T1000 (cell line): Measurements from ENCODE around the gene CASZ1.

Experiments
- DNase-seq: peaks from one replicate; lab custom pipeline; 2025; ENCODE audit warnings: mixed read lengths; lab: John Stamatoyannopoulos, UW

CASZ1 gene

DNA sequence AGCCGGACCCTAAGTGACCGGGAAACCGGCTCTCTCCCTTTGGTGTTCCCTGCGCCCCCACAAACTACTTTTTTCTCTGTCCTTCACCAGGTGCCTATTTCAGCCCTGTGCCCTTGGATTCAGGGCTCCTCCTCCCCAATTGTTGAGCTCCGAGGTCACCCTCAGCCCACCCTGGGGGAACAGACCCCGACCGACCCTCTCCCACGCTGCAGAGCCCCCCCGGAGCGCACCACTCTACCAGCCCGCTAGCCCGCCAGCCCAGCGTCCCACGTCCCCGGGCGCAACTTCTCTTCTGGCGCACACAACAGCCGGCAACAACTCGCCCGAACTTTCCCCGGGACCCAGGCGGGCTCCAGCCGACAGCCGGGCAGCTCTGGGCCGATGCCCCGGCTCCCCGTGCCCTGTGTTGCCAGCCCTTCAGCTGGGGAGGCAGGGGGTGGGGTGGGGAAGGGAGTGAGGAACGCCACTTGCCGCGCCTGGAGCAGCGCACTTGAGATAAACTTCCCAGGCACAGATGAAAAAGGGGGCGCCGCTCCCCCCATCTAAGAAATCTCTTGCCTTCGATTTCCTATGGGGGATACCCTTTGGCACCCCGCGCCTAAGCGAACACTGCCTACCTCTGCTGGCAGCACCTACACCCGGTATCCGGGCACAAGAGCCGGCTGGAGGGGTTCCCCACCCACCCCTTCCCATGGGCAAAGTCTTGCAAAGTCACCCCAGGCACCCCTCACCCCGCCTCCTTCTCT lies 997 bp downstream of the CASZ1 start:
- no peak for DNase-seq

DNA sequence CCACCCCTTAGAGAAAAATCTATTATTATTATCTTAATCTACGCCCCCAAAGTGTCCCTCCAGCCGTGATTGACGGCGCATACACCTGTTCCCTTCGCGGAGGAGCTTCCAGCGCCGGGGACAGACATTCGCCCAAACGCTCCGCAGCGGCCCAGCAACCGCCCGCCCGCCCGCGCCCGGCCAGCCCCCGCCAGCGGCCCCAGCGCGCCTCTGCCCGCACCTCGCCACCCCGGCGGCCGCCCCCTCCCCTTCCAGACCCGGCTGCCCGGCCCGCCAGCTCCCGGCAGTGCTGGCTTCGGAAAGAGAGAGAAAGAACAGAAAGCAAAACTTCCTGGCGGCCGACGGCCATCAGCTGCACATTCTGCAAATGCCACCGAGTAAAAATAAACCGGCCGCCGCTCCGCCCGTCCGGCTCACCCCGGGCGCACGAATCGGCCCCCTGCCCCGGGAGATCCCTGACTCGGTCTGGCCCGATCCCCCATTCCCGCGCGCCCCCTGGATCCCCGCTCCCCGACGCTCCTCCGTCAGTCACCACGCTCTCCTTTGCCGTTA lies 1.6 kb downstream of the CASZ1 start:
- DNase-seq = no peak

DNA sequence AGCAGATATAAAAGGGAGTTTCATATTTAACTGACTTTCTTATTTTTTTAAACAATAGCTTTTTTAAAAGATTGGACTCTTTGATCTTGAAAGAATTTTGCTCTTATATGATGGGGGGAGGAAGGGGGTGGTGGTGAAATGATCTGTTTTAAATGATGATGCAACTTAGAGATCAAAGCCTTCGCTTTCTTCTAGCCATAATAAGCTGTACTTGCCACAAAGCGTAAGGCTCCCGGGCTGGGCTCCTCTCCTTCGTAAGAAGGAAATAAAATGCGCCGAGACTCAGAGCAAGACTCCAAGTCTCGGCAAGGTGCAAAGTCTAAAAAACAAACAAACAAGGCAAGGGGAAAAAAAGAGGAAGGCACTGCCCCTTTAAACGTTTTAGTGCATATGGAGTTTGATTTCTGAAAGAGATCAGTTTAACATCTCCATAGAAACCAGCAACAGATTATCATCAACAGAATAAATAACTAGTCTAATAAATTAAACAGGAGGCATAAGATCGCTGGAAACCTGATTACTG lies 3.3 kb downstream of the CASZ1 start:
- no peak for DNase-seq

DNA sequence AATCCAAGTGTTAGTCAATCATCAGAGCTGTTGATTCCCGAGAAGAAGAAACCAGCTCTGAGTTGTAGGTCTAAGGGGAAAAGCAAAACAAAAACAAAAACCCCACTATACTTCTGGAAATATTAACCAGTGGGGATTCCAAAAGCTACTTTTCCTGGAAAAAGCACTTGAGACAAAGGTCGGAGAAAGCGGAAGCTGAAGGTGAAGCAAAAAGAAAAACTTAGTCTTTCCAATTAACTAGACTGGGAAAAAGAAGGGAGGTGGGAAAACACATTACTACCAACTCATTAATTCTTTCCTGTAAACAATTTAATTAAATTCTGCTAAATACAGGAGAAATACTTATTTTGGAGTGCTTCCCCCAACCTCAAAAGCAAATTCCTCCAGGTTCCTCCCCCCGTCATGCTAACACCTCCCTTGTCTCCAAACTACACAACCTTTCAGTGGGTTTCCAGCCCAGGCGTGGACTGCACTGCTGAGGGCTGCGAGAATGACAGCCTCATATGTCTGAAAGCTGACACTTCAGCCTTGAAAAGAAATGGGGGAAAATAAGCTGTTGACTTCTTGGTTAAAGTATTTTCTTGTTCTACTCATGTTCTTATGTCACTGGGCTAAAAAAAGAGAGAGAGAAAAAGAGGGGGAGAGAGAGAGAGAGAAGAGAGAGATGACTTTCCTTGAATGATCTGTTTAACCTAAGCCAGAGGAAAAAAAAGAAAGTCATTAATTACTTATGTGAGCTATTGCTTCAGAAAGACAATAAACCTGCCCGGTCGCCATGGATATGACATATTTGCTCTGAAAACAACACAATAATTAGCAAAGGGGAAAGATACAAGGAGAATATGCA lies 5.1 kb downstream of the CASZ1 start:
- no peak for DNase-seq

DNA sequence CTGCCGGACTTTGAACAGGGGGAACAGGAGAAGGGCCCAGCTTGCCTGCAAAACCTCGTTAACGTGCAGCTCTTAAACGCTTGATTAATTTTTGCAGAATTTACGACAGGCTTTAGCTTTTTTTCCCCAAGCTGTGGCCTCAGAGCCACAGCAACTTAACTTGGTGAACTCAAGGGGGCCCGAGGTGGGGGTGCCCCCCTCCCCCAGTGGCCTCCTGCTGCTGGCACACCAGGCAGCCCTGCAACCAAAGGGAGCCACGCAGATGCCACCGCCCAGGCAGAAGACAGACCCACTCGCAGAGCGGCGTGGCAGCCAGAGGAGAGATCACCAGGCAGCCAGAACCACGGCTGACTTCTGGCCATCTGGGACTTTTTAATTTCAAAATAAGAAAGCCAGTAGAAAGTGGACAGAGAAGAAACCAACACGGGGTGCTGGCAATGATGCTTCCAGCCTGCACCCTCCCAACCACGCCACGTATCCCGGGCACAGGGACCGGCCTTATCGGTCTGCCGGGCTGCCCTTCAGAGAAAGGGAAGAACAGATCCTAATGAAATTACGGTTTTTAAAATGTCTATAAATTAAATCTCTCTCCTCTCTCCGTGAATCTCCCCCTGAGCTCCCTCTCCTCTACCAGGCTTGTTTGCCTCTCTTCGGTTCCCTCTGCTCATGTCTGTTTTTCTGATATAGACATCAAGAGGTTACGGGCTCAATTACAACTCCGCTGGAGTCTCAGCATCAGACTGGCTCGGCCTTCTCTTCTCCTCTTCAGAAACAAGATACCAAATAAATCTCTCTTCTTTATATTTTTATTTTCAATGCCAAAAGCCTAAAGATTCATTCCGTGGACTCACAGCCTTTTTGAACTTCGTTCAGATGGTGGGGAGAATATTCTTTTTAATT lies 6.4 kb downstream of the CASZ1 start:
- no peak for DNase-seq

DNA sequence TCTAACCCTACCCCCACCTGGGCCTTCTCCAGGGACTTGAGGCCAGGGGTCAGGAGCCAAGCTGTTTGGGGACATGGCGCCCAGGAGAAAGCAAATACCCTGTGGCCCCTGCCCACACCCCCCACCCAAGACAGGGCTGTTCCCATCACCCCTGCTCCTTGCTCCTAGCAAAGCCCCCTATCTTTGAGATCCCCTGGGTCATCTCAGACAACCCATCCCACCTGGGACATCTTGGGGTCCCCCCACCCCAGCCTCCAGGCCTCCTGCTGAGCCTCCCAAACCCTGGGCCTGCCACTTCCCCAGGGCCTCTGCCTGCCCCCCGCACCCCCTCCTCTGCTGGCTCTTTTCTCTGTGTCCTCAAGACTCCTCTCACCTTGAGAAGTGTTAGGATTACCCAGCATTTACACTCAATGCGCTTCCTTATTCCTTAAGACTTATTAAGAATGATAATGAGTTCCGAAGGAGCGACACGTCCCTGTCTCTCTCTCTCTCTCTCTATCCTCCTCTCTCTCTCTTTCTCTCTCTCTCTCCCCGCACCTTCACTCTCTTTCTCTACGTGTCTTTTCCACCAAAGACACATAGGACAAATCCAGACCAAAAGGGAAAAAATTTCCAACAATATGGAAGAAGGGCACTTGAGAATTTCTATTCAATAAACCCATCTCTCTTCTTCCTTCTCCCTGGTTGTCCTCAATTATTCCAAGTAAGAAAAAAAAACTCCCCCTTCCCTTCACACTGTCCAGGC lies 7.2 kb downstream of the CASZ1 start:
- DNase-seq = no peak

DNA sequence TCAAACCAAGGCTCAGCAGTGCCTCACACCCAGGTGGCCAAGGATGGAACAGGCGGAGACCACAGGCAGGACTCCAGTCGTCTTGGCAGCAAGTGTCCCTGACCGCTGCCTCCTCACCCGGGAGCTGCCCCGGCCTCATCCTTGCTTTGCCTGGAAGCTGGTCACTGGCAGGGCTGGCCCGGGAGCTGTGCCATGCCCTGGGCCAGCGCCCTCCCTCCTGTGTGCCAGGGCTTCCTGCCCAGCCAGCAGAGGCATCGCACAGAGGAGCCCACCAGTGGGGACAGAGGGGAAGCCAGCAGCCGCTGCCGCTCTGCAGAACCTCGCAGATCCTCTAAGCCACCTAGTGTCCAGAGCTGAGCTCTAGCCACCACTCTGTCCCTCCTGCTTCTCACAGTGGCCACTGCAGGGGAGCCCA lies 7.8 kb downstream of the CASZ1 start:
- DNase-seq = no peak

DNA sequence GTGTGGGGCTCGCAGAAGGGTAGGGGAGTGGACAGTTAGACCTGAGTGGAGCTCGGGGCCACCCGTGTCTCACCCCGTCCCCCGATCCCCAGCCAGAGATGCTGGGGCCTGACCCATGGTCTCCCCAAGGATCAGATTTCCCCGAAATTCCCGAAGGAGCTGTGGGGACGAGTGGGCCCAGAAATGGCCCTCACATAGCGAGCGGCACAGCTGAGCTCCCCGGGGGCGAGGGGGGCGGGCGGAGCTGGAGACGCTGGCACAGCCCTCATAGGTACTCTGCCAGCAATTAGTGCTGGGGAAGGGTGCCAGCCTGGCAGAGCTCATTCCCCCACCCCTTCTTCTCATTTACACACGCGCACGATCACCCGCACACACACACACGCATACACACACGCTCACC lies 9.2 kb downstream of the CASZ1 start:
- DNase-seq = no peak

DNA sequence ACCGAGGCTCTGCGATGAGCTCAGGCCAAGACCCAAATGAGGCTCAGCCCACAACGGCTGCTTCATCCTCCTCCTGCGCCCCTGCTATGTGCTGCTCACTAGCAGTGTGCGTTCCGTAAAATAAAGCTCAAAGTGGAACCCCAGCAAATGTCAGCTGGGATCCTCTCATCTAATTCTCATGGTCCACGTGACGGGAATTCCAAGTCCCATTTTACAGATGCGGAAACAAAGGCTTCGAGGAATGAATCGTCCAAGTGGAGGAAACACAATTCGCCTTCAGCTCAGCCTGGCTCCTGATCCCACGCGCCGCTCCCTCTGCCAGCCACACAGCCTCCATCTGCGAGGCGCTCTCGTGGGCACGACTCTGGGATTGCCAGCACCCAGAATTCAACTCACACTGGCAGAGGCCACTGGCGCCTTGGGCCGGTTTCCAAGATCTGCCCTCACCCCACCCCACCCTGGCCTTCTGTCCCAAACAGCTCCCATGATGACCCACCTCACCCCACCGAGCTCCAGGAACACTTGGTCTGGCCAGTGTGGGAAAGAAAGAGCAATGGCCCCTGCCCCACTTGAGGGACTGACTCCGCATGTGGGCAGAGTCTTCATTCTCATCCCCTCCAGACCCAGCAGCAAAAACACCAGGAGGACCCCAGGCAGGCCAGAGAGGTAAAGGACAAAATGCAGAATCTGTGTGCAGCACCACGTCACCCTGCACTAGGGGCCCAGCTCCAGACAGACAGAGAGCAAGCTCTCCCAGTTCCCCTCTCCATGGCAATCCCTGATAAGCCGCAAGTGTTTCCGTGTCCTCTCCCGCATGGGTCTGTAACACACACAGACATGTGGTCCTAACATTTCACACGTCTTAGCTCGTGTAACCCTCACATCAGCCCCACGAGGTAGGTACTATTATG lies 10.5 kb downstream of the CASZ1 start:
- DNase-seq = no peak

DNA sequence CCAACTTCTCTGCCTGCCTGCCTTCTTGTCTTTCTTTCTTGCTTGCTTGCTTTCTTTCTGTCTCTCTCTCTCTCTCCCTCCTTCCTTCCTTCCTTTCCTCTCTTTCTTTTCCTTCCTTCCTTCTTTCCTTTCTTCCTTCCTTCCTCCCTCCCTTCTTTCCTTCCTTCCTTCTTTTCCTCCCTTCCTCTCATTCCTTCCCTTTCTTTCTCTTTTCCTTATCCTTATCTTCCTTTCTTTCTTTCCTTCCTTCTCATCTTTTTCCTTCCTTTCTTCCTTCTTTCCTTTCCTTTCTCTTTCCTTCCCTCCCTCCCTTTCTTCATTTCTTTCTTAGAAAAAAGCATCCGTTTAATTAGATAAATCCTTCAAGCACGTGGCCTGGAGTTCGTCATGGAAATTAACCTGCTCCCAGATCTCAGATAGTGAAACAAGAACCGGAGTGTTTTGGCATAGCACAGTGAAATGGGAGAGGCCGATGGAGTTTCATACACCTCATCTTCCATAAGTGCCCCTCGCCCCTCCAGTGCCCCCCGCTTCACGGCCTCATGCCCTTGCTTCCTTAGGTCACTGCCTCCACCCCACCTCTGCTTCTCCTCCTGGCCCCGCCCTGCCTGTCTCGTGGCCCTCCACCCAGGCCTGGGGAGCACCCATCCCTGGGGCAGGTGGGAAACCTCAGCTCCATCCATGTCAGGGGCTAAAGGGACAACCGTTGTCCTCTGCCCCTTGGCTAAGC lies 11.3 kb downstream of the CASZ1 start:
- no peak for DNase-seq

DNA sequence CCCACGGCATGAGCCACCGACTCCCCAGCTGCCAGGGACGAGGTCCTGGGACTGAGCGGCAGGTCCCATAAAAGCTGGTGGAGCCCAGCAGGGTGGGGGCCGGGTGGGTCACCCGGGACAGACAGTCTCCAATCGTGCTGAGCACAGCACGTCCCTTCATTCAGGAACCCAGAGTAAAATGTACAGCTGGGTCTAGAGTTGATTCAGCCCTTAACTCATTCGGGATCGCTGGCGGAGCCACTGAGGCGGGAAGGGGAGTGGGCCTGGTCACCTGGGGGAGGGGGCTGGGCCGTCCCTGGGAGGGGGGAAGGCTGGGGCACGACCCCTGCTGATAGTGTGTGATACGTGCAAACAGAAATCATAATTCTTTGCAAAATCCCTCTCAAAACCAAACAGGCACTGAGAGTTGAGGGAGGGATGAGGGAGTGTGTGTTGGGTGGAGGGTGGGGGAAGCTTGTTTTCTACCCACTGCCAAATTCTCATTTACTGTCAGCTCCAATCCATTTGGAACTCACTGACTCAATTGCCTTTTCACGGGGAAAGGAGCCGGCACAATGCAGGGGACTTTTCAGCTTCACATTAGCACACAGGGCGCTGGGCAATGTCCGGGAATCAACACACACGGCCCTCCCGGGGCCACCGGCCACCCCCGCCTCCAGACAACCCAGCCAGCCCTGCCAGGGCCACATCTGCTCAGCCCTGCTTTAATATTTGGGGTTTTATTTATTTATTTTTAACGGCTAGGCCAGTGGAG lies 13.8 kb downstream of the CASZ1 start:
- DNase-seq = no peak

DNA sequence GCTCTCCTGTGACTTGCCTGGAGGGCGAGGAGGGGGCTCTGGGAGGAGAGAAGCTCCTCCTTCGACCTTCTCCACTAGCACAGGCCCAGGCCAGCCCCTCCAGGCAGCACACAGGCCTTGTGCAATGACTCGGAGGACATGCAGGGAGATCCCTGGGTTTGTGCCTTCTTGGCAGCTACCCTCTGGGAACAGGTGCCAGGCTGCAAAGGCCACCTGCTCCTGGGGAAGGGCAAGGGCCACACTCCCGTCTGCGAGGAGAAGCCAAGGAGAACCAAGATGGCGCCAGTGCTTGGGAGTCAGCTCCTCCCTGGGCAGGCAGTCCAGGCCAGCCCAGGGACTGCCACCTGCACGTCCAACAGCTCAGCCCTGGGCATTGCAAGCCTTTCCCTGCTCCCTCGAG lies 15.3 kb downstream of the CASZ1 start:
- DNase-seq = no peak

DNA sequence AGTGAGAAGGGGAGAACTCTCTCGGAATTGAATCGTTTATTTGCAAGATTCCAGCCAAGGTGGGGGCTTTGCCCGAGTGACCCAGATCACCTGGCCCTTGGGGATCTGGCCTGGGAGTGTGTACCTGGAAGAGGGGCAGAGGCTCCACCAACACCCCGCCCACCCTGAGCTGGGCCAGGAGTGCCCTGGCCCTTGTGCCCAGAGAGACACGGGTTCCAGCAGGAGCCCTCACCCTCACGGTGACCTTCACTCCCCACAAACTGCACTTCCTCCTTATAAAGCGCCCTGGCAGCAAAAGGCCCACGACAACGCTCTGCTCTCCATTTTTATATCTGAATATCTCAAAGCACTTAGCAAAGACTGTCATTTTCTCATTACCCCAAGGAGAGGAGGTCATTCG lies 16.6 kb downstream of the CASZ1 start:
- no peak for DNase-seq

DNA sequence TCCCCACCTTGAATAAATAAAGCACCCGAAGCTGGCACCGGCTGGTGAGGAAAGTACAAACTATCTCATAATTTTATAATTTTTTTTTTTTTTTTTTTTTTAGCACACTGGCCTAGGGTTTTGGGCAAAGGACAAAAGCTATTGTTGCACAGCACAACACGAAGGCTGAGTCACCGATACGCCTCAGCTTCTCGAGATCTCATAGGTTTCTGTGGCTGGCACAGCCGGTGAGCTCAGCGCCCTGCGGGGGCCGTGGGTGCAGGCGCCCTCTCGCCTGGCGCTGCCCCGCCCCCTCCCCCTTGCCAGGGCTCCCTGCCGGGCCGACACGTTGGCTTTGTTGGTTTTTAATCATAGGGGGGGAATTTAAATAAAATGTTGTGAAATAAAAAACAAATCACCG lies 17.2 kb downstream of the CASZ1 start:
- DNase-seq = no peak

DNA sequence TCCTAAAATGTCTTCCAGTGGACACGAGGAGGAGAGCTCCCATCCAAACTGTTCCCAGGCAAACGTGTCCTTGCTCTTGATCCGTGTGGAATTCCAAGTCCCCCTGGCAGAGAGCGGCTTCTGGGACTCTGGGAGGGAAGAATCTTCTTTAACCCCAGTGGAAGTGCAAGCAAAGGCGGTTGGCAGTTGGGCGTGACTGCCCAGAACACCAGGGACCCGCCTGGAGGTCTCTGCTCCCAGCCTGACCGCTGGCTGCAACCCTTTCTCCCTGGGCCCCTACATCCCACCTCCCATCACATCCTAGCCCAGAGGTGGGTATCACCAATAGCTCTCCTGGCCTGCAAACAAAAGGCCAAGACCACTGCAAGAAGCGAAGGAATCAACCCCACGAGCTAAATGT lies 17.8 kb downstream of the CASZ1 start:
- no peak for DNase-seq

DNA sequence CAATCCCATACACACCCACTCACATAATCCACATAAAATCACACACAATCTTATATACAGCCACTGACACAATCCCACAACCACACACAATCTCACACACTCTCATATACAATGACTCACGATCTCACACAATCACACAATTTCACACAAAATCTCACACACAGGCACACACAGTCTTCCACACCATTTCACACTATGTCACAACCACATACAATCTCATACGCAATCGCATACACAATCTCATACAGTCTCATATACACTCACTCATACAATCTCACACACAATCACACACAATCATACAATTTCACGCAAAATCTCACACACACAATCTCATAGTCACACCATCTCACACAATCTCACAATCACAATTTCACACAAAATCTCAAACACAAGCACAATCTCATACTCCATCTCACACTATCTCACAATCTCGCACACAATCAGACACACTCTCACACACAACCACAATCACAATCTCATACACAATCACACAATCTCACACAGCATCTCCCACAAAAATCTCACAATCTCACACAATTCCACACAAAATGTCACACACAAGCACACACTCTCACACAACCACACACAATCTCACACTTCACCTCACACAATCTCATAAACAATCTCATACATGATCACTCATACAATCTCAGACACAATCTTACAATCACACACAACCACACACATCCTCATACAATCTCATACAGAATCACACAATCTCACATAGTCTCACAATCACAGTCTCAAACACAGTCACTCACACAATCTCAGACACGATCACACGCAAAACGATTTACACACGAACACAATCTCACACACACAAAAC lies 18.5 kb downstream of the CASZ1 start:
- DNase-seq = no peak

DNA sequence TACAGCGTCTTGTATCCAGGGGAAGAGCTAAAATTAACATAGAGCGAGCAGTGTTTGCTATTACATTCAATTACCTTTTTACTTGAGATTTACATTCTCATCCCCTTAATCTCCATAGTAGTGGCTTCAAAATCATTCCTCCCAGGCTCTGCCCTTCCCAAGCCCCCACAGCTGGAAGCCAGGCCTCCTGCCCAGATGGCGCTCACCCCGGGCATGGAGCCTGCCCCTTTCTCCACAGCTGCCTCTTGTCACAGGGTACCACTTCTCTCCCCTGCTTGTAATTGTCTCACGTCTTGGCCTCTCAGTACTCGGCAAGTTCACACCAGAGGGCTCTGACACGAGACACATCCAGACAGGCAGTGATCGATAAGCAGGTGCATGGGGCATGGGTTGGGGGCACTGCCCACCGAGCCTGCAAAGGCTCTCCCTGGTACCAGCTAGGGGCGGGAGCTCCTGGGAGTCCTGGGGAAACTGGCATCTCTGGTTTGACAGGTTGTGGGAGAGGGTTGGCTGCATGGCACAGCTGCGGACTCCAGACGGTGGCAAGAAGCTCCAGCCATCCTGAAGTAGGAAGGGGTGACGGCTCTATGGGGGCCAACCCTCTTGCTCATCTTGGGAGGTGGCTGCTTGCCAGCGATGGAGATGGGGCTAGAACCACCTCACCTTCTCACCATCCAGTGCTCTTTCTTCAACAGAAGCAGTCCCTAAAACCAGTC lies 20.1 kb downstream of the CASZ1 start:
- no peak for DNase-seq
